Stimulated activated CD4-positive, alpha-beta T cell treated with anti-CD3 and anti-CD28 coated beads, TNF-alpha, amount 100 ng/mL, for 48 hours (primary cell): ENCODE measurements around the gene FAM184B.

ENCODE experiments used
- DNase-seq, 3 donors: peaks; one replicate each; pipeline ENCODE4 v3.0.0-alpha.2; 2020; ENCODE audit warnings: low read depth in 3 of 3

FAM184B gene

GRCh38 chr4:17773135-17773698 is 8.2 kb downstream of the FAM184B start:
- no peak for DNase-seq

GRCh38 chr4:17771284-17771908 is 10.0 kb downstream of the FAM184B start:
- DNase-seq = no peak

GRCh38 chr4:17770845-17771244 is 10.6 kb downstream of the FAM184B start:
- DNase-seq = no peak

GRCh38 chr4:17769406-17770174 is 11.8 kb downstream of the FAM184B start:
- no peak for DNase-seq

- DNase-seq = no peak
These were observed 14.5 kb downstream of the FAM184B start for GRCh38 chr4:17766826-17767458.

GRCh38 chr4:17765514-17766286 is 15.7 kb downstream of the FAM184B start:
- DNase-seq = no peak

GRCh38 chr4:17763931-17764330 is 17.5 kb downstream of the FAM184B start:
- DNase-seq = no peak

- no peak for DNase-seq
These were observed 18.0 kb downstream of the FAM184B start for GRCh38 chr4:17763416-17763815.

- no peak for DNase-seq
These were observed 18.7 kb downstream of the FAM184B start for GRCh38 chr4:17762726-17763125.

GRCh38 chr4:17761062-17761461 is 20.4 kb downstream of the FAM184B start:
- DNase-seq = no peak

GRCh38 chr4:17760626-17761025 is 20.8 kb downstream of the FAM184B start:
- no peak for DNase-seq

GRCh38 chr4:17758485-17758884 is 22.9 kb downstream of the FAM184B start:
- DNase-seq = no peak

- DNase-seq = no peak
These were observed 23.8 kb downstream of the FAM184B start for GRCh38 chr4:17757621-17758020.

- DNase-seq = no peak
These were observed 27.8 kb downstream of the FAM184B start for GRCh38 chr4:17753646-17754045.

- DNase-seq = no peak
These were observed 40.7 kb downstream of the FAM184B start for GRCh38 chr4:17740702-17741101.

GRCh38 chr4:17736484-17736883 is 44.9 kb downstream of the FAM184B start:
- no peak for DNase-seq

- DNase-seq = no peak
These were observed 54.5 kb downstream of the FAM184B start for GRCh38 chr4:17726911-17727310.

- no peak for DNase-seq
These were observed 57.8 kb downstream of the FAM184B start for GRCh38 chr4:17723648-17724047.

GRCh38 chr4:17722356-17722700 is 59.1 kb downstream of the FAM184B start:
- no peak for DNase-seq

GRCh38 chr4:17721496-17722355 is 59.7 kb downstream of the FAM184B start:
- DNase-seq = no peak

GRCh38 chr4:17719106-17719505 is 62.3 kb downstream of the FAM184B start:
- no peak for DNase-seq
